NCI-H1092 (cell line): Measurements from ENCODE around the gene KLK7.

Experiments
- DNase-seq: peaks from one replicate; lab custom pipeline; 2025; lab: John Stamatoyannopoulos, UW

The KLK7 gene

DNA sequence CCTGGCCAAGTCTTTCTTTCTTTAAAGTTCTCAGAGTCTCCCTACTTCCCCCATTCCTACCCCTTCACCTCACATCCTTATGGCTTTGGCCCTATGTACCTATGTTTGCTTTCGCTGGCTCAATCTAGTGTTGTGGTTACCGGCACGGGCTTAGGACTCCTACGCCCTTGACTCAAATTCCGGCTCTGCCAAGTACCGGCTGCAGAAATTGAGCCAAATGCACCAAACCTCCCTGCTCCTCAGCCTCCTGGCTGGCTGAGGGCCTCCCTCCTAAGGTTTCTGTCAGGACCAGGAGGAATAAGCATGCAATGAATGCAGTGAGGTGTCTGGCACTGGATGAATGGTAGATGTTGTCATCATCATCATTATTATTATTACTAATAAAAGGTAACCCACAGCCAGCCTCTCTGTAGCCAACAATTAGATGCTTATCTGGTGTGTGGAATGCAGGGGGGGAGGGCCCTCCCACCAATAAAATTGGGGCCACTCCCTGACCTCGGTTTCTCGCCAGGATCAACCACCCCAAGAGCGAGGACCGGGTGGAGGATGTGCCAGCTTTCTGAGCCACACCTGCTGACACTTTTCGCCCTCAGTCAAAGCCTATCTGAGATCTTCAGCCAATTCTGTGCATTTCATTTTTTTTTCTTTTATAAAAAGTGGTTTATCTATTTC, 51.6 kb downstream of the KLK7 start:
- no peak for DNase-seq

DNA sequence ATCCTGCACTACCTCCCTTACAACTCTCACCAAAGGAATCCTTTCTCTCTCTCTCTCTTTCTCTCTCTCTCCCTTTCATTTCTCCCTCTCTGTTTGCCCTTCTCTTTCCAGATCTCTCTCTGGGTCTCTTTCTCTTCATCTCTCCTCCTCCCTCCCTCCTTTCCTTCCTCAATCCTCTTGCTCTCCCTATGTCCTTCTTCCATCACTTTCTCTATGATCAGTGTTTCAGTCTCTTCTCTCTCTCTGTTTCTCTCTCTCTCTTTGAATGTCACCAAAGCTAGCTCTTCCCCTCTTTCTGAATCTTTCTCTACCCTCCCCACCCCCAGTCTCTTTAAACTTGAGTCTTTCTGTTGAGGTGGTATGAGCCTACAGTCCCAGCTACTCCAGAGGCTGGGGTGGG, 52.7 kb downstream of the KLK7 start:
- no peak for DNase-seq

DNA sequence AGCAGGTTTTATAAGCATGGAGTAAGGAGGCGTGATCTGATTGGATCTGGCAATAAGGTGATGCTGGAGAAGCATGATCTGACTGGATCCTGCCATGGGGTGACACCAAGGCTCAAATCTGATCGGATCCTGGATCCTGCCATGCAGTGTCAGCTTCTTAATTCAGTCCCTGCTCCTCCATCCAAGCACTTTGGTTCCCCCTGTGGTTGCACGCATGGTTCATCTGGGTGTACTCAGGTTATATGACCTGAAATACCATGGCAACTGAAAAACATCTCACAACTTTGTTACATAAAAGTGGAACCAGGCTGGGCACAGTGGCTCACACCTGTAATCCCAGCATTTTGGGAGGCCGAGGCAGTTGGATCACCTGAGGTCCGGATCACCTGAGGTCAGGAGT, 54.9 kb downstream of the KLK7 start:
- DNase-seq = no peak
